Fibroblast of mammary gland (primary cell): ENCODE measurements around the gene IRX6.

Source experiments
- DNase-seq: peaks from one replicate; pipeline ENCODE4 v3.0.0-alpha.2; 2010; ENCODE audit warnings: low read depth
- H3K4me3 ChIP-seq: 2 replicates; pipeline ENCODE4 v1.5.1; 2011; ENCODE audit warnings: low read depth, mild to moderate bottlenecking, low read length, moderate library complexity; ENCODE audit not compliant: control insufficient read depth
- CTCF ChIP-seq: conservative IDR thresholded peaks from 2 replicates; pipeline ENCODE4 v1.5.1; 2011; ENCODE audit warnings: low read depth, low read length, inconsistent platforms; ENCODE audit not compliant: control insufficient read depth, insufficient read depth

Gene IRX6

GRCh38 chr16:55326261-55327092 is 2.5 kb downstream of the IRX6 start:
- H3K4me3 ChIP-seq = no peak overlapping the region
- TF ChIP-seq CTCF = no peak
- DNase-seq = no peak

- no peak for DNase-seq
- no peak overlapping the region for H3K4me3 ChIP-seq
- TF ChIP-seq CTCF = no peak
Observed at GRCh38 chr16:55328611-55329569, 4.9 kb downstream of the IRX6 start.

GRCh38 chr16:55329791-55330428 is 5.9 kb downstream of the IRX6 start:
- TF ChIP-seq CTCF = no peak
- no peak overlapping the region for H3K4me3 ChIP-seq
- DNase-seq = no peak

GRCh38 chr16:55330781-55331647 is 7.0 kb downstream of the IRX6 start:
- H3K4me3 ChIP-seq = no peak overlapping the region
- no peak for DNase-seq
- TF ChIP-seq CTCF = no peak

GRCh38 chr16:55331648-55332185 is 7.7 kb downstream of the IRX6 start:
- no peak for TF ChIP-seq CTCF
- H3K4me3 ChIP-seq = no peak overlapping the region
- DNase-seq = no peak
